HCT116 (cell line): ENCODE results near the gene SOX30. TPM values are rescaled to one million over a fixed set of nuclear protein-coding genes. Genes with fewer than 3 reads are reported as not detected.

Source experiments
- ATAC-seq: fragments of 200-7000 bp; cut with Tn5 transposase; 2 replicates; pipeline ENCODE4 v1.9.1; 2020; ENCODE audit warnings: mild to moderate bottlenecking, moderate library complexity
- BruUV-seq: library from RNA; stranded (reverse); fragments of 400-500 nt; replicated peaks from 2 replicates; lab custom pipeline; 2021; lab: Mats Ljungman, UMichigan
- CTCF ChIA-PET: fragments of 300-600 bp; sonication (Branson Sonifier 250); formaldehyde crosslinking; loops from one replicate; lab custom pipeline; 2021; ENCODE audit warnings: antibody characterized with exemption; lab: Charles Lee
- POLR2A ChIA-PET: fragments of 300-600, 350-600 bp; sonication (Branson Sonifier 250); formaldehyde crosslinking; loops from one replicate; lab custom pipeline; 2021; ENCODE audit warnings: antibody characterized with exemption; lab: Charles Lee
- RAD21 ChIA-PET, 2 experiments: fragments of 300-600 bp; sonication (Branson Sonifier 250); formaldehyde crosslinking; loops; one replicate each; lab custom pipeline; 2023; ENCODE audit warnings: low total read pairs in 2 of 2; ENCODE audit not compliant: uncharacterized antibody in 2 of 2, unreplicated experiment in 2 of 2, low non-redundant PET in 1 of 2; lab: Charles Lee
- DNase-seq: peaks from one replicate; pipeline ENCODE4 v3.0.0-alpha.2; 2010; ENCODE audit warnings: low read depth, low spot score
- H2AFZ ChIP-seq: fragments of 200-600 bp; shearing (Covaris generic), sonication (generic); 2 replicates; pipeline ENCODE4 v1.6.1; 2017; ENCODE audit warnings: low read depth, mixed run types, mixed read lengths, antibody characterized with exemption, low read length; ENCODE audit not compliant: poor library complexity, severe bottlenecking
- H3K27ac ChIP-seq: 2 replicates; pipeline ENCODE4 v1.5.1; 2012; ENCODE audit warnings: low read depth, low read length
- H3K27me3 ChIP-seq: fragments of 200-600 bp; sonication (generic); 2 replicates; pipeline ENCODE4 v1.6.1; 2016; ENCODE audit warnings: mixed run types, low read length, mixed read lengths; ENCODE audit not compliant: insufficient read depth
- H3K36me3 ChIP-seq, 2 experiments: fragments of 200-500 bp in 1 of 2; fragments of 200-600 bp in 1 of 2; sonication (Bioruptor generic) in 1 of 2; sonication (generic) in 1 of 2; 2 replicates each; pipeline versions ENCODE4 v1.5.1 to v1.6.1; 2014 to 2016; ENCODE audit warnings: low read length in 2 of 2, inconsistent platforms in 1 of 2, mixed read lengths in 1 of 2, mixed run types in 1 of 2; ENCODE audit not compliant: insufficient read depth in 2 of 2, control insufficient read depth in 1 of 2
- H3K4me1 ChIP-seq, 2 experiments: fragments of 200-600 bp in 1 of 2; sonication (generic) in 1 of 2; 2 replicates each; pipeline versions ENCODE4 v1.5.1 to v1.6.1; 2012 to 2017; ENCODE audit warnings: low read length in 2 of 2, inconsistent platforms in 1 of 2, mild to moderate bottlenecking in 1 of 2, mixed read lengths in 1 of 2, mixed run types in 1 of 2, moderate library complexity in 1 of 2; ENCODE audit not compliant: insufficient read depth in 2 of 2, control insufficient read depth in 1 of 2
- H3K4me2 ChIP-seq: fragments of 200-600 bp; sonication (generic); 2 replicates; pipeline ENCODE4 v1.6.1; 2017; ENCODE audit warnings: mixed run types, low read length, mixed read lengths
- H3K4me3 ChIP-seq, 2 experiments: fragments of 200-600 bp in 1 of 2; sonication (generic) in 1 of 2; replicated peaks in 1 of 2; 2 replicates each; pipeline ENCODE4 v1.5.1; 2011 to 2016; ENCODE audit warnings: low read length in 2 of 2, control low read depth in 1 of 2, low read depth in 1 of 2, mild to moderate bottlenecking in 1 of 2, mixed read lengths in 1 of 2, mixed run types in 1 of 2
- H3K79me2 ChIP-seq: fragments of 200-600 bp; sonication (generic); 2 replicates; pipeline ENCODE4 v1.6.1; 2017; ENCODE audit warnings: mild to moderate bottlenecking, mixed run types, low read length, moderate library complexity, mixed read lengths; ENCODE audit not compliant: insufficient read depth
- H3K9ac ChIP-seq: fragments of 200-600 bp; sonication (generic); 2 replicates; pipeline ENCODE4 v1.6.1; 2016; ENCODE audit warnings: low read length, mixed read lengths
- H3K9me2 ChIP-seq: fragments of 200-600 bp; sonication (generic), shearing (Covaris generic); 2 replicates; pipeline ENCODE4 v1.6.1; 2017; ENCODE audit warnings: mixed run types, mild to moderate bottlenecking, moderate library complexity; ENCODE audit not compliant: insufficient read depth
- H3K9me3 ChIP-seq, 2 experiments: fragments of 200-500 bp in 1 of 2; fragments of 200-600 bp in 1 of 2; sonication (Bioruptor generic) in 1 of 2; sonication (generic) in 1 of 2; 2 replicates each; pipeline ENCODE4 v1.6.1; 2014 to 2017; ENCODE audit warnings: low read length in 2 of 2, mixed read lengths in 2 of 2, inconsistent platforms in 1 of 2, low read depth in 1 of 2, mild to moderate bottlenecking in 1 of 2, mixed run types in 1 of 2, moderate library complexity in 1 of 2; ENCODE audit not compliant: control insufficient read depth in 1 of 2, insufficient read depth in 1 of 2
- H4K20me1 ChIP-seq: fragments of 200-600 bp; sonication (generic), shearing (Covaris generic); 2 replicates; pipeline ENCODE4 v1.6.1; 2017; ENCODE audit warnings: mixed run types, mild to moderate bottlenecking, moderate library complexity; ENCODE audit not compliant: insufficient read depth
- CBX3 ChIP-seq: IDR thresholded peaks from 2 replicates; pipeline ENCODE4 v1.6.1; 2012; ENCODE audit warnings: low read depth
- CEBPB ChIP-seq: IDR thresholded peaks from 2 replicates; pipeline ENCODE4 v1.6.1; 2012; ENCODE audit warnings: low read depth
- ELF1 ChIP-seq: IDR thresholded peaks from 2 replicates; pipeline ENCODE4 v1.6.1; 2012; ENCODE audit warnings: low read depth, borderline replicate concordance
- EZH2 ChIP-seq: fragments of 200-600 bp; sonication (generic); IDR thresholded peaks from 2 replicates; pipeline ENCODE4 v1.6.1; 2017; ENCODE audit warnings: antibody characterized with exemption, mixed run types
- MAX ChIP-seq: IDR thresholded peaks from 2 replicates; pipeline ENCODE4 v1.6.1; 2012
- POLR2A ChIP-seq: IDR thresholded peaks from 2 replicates; pipeline ENCODE4 v1.7.0; 2011; ENCODE audit warnings: borderline replicate concordance; ENCODE audit not compliant: insufficient read depth, insufficient read length; ENCODE audit errors: extremely low read depth
- RAD21 ChIP-seq: IDR thresholded peaks from 2 replicates; pipeline ENCODE4 v1.6.1; 2012; ENCODE audit warnings: low read depth, mild to moderate bottlenecking
- REST ChIP-seq: IDR thresholded peaks from 2 replicates; pipeline ENCODE4 v1.6.1; 2012; ENCODE audit warnings: low read depth
- SP1 ChIP-seq: IDR thresholded peaks from 2 replicates; pipeline ENCODE4 v1.6.1; 2012; ENCODE audit warnings: low read depth
- SRF ChIP-seq: IDR thresholded peaks from 2 replicates; pipeline ENCODE4 v1.6.1; 2012; ENCODE audit warnings: low read depth
- YY1 ChIP-seq: IDR thresholded peaks from 2 replicates; pipeline ENCODE4 v1.6.1; 2011; ENCODE audit warnings: low read length, low read depth, moderate library complexity, mild to moderate bottlenecking; ENCODE audit not compliant: insufficient replicate concordance; ENCODE audit errors: extremely low read depth
- ZBTB33 ChIP-seq: IDR thresholded peaks from 2 replicates; pipeline ENCODE4 v1.6.1; 2011; ENCODE audit warnings: mild to moderate bottlenecking, low read length, moderate library complexity; ENCODE audit not compliant: insufficient replicate concordance; ENCODE audit errors: extremely low read depth
- ZNF274 ChIP-seq: fragments of 200-500 bp; sonication (Bioruptor generic); IDR thresholded peaks from 2 replicates; pipeline ENCODE4 v1.6.1; 2014; ENCODE audit warnings: mild to moderate bottlenecking, low read depth, low read length, inconsistent platforms
- intact Hi-C: fragments of 100-400 bp; cut with micrococcal nuclease; formaldehyde crosslinking; loops from 2 replicates; pipeline ENCODE4 v1.10.0; 2022
- total RNA-seq: library from RNA; stranded (reverse); gene quantifications from one replicate; pipeline ENCODE4 v1.2.1, GENCODE V29; 2021; ENCODE audit not compliant: unreplicated experiment

The SOX30 gene
- total RNA-seq, 1 experiment from 2014 or later = 0.27 TPM

GRCh38 chr5:157665467-157666070 is 13.3 kb upstream of the SOX30 start (continued):
- TF ChIP-seq SRF = no peak
- TF ChIP-seq RAD21 = peak; percentile 17; the same call in 1 of the 2 replicates
- no peak for TF ChIP-seq EZH2

GRCh38 chr5:157659868-157660660 is 7.8 kb upstream of the SOX30 start:
- Histone ChIP-seq H3K79me2 (no peaks in the 10 kb centered on the region), H3K9me3 (no peaks in the 10 kb centered on the region), H4K20me1 (no peaks in the 10 kb centered on the region), H3K9me2 (no peaks in the 10 kb centered on the region), H3K4me1 (no peaks in the 10 kb centered on the region), H3K4me2 (no peak overlapping the region)
- POLR2A ChIA-PET = no interaction called here
- DNase-seq = no peak
- TF ChIP-seq CBX3 (no peak), SP1 (no peak), ELF1 (no peak), CEBPB (no peak), REST (no peak), POLR2A (no peak), ZNF274 (no peak), MAX (no peak), YY1 (no peak), ZBTB33 (no peak), SRF (no peak), RAD21 (no peak), EZH2 (no peak)
- TF ChIP-seq, all 23 proteins: peak for 0
- H2AFZ ChIP-seq = no peak overlapping the region
- no peak overlapping the region for H3K4me3 ChIP-seq
- ChIA-PET RAD21 (no interaction called here), CTCF (no interaction called here)
- no peaks in the 10 kb centered on the region for H3K36me3 ChIP-seq
- no peak overlapping the region for H3K27ac ChIP-seq
- no TSS peak for BruUV-seq
- intact Hi-C loops = no loop called here
- ATAC-seq = no peak
- H3K27me3 ChIP-seq = no peaks in the 10 kb centered on the region
- H3K9ac ChIP-seq = no peak overlapping the region
